ENCODE results near the gene SEMA4B.
"Not testable (repeated sequence)": the region's sequence is repeated elsewhere in the genome, so short reads cannot be mapped to it uniquely, and the experiment has no call there.

SEMA4B gene

DNA sequence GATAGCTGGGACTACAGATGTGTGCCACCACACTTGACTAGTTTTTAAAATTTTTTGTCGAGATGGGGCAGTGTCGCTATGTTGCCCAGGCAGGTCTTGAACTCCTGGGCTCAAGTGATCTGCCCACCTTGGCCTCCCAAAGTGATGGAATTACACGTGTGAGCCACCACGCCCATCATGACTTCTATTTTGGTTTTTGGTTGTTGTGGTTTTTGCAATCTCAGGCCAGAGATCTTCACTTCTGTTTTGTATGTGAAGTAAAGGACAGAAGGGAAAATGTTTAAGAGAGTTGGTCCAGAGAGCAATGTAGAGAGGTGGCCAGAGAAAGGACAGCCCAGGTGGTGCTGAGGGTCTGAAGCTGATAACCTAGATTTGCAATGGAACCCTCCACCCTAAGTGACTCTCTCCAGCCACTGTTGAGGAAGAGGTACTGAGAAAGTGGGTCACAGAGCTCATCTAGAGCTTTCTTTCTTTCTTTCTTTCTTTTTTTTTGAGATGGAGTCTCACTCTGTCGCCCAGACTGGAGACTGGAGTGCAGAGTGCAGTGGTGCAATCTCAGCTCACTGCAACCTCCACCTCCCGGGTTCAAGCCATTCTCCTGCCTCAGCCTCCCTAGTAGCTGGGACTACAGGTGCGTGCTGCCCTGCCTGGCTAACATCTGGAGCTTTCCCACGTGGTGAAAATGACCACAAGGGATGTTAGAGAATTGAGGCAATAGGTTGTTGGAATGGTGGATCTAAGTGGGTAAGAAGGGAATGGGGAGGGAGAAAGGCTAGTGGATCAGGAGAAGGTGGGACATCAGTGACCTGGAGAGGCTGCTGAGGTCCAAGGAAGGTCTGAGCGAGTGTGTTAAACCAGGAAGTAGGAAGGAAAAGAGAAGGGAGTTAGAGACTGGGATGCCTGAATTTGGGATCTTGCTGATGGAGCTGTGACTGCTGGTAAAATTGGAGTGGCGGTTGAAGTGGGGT is 22.4 kb upstream of the SEMA4B start:
- intact Hi-C loops (cut with DNase I), result no loop called here

DNA sequence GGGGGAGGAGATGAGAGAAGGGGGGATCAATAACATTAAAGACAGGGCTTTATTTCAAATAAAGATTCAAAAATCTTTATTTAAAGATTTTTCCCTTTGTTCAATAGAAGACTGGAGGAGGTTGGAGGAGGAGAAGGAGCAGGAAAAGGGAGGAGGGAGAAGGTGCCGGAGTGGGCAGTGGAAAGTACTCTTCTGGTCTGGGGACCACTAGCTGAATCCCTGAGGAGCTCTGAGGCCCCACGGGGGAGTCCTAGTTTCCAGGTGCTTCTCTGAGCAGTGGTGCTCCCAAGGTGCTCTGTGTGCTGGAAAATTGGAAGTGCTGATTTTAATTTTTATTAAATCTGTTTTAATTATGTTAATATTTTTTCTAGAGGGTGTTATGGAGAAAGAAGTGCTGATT is 19.4 kb upstream of the SEMA4B start:
- intact Hi-C loops (cut with DNase I), result no loop called here

More for the DNA sequence above, 22.4 kb upstream of the SEMA4B start:
- DNase-seq, result peak in 2 of 10 donors; percentile 20 to 26

DNA sequence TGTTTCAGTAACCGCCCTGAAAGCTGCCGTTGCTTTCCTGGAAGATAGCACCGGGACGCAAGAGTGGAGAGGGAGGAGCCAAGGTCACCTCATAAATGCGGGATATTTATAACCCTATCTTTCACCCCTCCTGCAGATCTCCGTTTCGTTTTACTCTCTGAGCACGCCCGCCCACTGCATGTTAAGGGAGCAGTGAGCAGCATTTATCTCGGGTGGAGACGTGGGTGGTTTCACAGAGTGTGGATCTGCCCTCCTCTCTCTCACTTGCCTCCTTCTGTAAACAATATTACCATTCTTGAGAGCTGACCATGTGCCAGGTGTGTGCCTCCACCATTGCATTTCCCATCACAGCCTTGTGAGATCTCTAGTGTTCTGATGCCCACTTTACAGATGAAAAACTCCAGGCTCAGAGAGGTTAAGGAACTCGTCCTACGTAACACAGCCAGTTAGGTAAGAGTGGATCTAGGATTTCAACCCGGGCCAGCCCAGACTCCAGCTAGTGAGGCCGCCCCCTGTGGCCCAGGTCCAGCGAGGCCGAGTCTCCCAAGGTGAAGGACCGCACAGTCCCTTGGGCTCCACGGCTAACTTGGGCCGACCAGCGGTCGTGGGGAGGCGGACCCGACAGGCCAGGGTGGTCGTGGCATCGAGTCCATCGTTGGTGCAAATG is 16.9 kb upstream of the SEMA4B start:
- intact Hi-C loops (cut with DNase I), result no loop called here
- peak in 7 of 10 donors; percentile 26 to 92 (median 60) for DNase-seq

More for the DNA sequence above, 19.4 kb upstream of the SEMA4B start:
- DNase-seq, result peak in 2 of 10 donors; percentile 18 to 39

DNA sequence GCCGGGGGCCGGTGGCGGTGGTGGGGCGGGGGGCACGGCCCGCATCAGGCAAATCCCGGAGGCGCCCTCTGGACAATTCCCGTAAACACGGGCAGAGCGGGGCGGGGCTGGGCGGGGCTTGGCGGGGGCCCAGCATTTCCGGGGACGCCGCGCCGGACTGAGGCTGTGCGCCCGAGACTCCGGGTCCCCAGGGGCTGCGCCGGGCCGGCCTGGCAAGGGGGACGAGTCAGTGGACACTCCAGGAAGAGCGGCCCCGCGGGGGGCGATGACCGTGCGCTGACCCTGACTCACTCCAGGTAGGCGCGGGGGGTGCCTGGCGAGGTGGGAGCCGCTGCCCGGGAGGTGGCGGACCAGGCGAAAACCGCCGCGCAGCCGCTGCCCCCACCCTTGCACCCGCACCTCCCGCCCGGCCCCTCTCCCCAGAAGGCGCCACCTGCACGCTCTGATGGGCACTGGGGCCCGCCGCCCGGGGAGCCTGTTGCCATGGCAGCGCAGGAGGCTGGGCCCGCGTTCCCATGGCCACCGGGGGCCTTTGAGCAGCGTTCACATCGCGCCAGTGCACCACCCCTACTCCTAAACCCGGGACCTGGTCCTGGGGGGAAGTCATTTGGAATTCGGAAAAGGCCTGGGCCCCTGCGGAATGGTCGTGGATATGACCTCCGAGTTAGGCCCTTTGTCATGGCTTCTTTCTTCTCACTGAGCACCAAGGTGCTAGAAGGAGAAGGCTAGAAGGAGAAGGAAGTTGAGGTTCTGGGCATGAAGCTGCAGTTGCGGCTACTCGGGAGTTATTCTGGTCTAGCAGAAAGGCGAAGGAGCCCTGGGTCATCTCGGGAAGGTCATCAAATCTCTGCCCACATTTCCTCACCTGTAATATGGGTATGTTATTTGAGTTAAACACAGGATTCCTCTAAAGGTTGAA is 16.1 kb upstream of the SEMA4B start:
- intact Hi-C loops (cut with DNase I), result no loop called here
- DNase-seq, result peak; percentile 58 to 96 (median 80)

DNA sequence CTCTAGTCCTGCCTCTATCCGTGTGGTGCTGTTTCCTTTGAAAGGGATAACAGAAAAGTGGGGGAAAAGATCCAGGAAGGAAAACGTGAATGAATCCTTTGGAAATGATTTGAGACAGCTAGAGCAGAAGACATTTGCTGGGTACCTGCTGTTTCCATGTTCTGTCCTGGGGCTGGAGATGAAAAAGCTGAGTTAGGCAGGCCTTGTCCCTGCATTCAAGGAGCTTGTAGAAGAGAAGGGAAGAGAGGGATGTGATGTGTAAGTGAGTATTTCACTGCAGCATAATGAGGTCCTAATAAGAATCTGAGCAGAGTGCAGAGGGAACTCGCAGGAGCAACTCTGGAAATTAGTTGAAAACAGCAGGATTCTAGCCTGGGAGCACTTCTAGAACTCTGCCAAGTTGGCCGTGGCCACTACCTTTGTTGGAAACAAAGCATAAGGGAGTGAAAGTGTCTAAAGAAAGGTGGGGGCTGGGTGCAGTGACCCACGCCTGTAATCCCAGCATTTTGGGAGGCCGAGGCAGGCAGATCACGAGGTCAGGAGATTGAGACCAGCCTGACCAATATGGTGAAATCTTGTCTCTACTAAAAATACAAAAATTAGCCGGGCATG is 13.8 kb upstream of the SEMA4B start:
- intact Hi-C loops (cut with DNase I), result no loop called here
- peak in 3 of 10 donors; percentile 29 to 39 (median 37) for DNase-seq

DNA sequence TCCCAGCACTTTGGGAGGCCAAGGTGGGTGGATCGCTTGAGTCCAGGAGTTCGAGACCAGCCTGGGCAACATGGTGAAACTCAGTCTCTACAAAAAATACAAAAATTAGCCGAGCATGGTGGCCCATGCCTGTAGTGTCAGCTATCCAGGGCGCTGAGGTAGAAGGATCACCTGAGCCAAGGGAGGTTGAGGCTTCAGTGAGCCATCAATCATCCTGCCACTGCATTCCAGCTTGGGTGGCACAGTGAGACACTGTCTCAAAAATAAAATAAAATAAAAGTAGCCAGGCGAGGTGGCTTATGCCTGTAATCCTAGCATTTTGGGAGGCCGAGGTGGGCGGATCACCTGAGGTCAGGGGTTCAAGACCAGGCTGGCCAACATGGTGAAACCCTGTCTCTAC is 13.1 kb upstream of the SEMA4B start:
- intact Hi-C loops (cut with DNase I), result not testable (repeated sequence)
- DNase-seq, result peak in 3 of 10 donors; percentile 3 to 35 (median 33)

DNA sequence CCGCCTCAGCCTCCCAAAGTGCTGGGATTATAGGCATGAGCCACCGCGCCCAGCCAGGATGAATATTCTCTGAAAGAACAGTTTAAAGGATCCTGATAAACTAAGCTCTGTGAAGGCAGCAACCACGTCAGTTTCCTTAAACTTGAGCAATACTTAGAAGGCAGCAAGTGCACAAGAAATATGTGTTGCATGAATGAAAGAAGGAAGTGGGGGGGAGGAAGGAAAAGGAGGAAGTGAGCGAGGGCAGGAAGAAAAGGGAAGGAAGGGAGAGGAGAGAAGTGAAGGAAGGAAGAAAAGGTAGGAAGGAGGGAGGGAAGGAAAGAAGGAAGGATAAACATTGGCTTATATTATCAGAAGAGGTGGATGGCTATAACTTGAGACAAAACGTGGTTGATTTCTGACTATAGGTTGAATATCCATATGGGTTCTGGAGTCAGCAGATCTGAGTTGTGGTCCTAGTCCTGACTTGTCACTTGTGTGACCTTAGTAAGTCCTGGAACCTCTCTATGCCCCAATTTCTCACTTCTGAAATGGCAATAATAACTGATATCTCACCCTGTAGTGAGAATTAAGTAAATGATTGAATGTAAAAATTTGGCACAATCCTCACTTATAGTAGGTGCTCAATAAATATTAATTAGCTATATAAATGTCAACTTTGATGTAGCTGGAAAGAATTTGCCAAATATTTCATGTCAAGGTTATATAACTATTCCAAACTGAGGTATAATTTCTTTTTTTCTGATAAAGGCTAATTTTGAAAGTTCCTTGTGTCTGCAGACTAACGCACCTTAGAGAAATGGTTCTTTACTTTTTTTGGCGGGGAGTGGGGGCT is 12.0 kb upstream of the SEMA4B start:
- intact Hi-C loops (cut with DNase I), result no loop called here
- peak in 1 of 10 donors; percentile 49 for DNase-seq

DNA sequence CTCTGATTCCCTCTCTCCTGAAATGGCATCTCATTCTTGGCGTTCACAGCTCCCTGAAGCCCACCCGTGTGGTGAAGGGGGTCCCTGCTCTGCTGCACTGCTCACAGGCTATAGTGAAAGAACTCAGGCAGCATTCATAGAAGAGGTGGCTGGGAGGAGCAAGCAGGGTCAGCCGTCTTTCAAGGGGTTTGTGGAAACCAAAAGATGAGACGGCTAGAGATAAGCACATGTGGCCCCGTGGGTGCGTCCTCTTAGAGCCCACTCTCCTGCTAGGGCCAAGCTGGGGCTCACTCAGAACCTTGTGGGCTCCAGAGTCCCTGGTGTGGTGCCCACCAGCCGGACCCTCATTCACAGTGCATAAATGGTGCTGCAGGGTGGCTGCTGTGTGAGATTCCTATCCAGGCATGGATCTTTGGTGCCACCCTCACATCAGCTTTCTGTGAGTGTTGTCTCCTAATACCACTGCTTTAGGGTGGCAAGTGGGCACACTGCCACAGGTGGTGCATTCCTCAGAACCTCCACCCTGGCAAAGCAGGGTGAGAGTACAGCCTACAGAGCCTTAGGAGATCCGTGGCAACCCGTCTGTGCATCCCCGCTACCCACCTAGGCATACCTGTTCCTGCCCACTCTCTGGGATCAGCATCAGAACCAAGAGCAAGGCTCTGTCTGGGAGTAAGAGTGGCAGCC is 11.2 kb upstream of the SEMA4B start:
- intact Hi-C loops (cut with DNase I), result no loop called here
- DNase-seq, result peak in 3 of 10 donors; percentile 39 to 81 (median 39)

DNA sequence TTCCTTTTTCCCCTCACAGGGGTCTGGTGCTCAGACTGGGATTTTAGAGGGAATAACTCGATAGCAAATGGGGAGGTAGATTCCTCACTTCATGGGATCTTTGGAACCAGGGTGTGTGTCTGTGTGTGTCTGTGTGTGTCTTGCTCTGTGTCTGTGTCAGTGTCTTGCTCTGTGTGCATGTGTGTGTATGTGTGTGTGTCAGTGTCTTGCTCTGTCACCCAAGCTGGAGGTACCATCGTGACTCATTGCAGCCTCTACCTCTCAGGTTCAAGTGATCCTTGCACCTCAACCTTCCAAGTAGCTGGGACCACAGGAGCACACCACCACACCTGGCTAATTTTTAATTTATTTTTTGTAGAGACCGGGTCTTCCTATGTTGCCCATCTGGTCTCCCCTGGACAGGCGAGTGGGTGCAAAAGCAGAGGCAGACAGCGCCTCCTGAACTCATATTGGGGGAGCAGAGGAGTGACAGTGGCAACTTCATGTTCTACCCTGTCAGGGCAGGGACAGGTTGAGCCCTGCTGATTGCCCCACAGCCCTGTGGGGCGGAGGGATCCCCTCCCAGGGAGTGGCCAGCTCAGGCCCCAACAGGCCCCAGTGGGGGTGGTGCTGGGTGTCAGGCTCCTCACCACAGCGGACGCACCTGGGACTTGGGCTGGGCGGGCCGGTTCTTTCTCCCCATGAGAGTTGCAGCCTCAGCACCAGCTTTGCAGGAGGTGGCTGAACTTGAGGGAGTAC is 10.4 kb upstream of the SEMA4B start:
- intact Hi-C loops (cut with DNase I), result no loop called here

DNA sequence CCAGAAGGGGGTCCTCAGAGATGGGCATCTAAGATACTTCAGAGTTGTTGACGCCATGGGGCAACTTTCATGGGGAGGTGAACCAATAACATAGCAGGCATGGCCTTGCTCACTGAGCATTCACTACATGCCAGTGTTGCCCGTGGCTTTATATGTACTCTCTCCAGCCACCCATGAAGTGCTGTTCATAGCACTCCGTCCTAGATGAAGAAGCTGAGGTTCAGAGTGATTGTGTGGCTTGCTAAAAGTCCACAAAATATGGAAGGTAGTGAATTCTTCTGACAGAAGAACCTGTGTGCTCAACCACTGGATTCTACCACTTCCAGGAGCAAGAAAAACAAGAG is 9.8 kb upstream of the SEMA4B start:
- intact Hi-C loops (cut with DNase I), result no loop called here
- DNase-seq, result peak in 2 of 10 donors; percentile 21 to 23

More for the DNA sequence above, 10.4 kb upstream of the SEMA4B start:
- peak in 3 of 10 donors; percentile 30 to 78 (median 61) for DNase-seq

DNA sequence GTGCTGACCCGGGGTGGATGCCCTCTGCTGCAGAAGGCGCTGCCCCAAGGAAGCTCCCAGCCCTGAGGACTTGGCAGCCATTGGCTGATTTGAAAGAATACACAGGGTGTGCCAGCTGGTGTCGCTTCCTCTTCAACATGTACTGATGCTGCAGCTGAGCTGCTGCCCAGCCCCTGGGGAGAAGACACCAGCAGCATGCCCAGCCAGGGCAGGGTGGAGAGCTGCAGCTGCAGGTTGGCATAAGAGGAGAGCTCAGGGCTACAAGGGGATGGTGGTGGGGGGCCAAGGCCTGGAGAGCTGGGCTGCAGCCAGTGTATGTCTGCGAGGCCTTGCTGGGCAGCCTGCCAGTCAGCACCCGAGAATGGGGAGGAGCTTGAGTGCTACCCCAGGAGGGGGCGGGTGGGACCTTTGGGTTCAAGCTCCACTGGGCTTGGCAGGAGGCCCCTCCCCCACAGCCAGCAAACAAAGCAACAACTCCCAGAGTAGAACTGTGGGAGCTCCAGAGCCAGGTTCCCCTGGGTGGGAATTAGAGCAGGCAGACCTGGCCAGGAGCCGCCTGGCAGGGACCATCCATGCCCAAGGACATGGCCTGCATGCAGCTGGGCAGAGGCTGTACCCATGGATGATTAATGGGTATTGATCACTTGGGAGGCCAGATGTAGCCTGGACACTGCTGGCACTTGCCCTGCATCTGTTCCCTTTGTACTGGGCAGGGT is 9.2 kb upstream of the SEMA4B start:
- intact Hi-C loops (cut with DNase I), result no loop called here
- DNase-seq, result peak; percentile 56 to 97 (median 84)

DNA sequence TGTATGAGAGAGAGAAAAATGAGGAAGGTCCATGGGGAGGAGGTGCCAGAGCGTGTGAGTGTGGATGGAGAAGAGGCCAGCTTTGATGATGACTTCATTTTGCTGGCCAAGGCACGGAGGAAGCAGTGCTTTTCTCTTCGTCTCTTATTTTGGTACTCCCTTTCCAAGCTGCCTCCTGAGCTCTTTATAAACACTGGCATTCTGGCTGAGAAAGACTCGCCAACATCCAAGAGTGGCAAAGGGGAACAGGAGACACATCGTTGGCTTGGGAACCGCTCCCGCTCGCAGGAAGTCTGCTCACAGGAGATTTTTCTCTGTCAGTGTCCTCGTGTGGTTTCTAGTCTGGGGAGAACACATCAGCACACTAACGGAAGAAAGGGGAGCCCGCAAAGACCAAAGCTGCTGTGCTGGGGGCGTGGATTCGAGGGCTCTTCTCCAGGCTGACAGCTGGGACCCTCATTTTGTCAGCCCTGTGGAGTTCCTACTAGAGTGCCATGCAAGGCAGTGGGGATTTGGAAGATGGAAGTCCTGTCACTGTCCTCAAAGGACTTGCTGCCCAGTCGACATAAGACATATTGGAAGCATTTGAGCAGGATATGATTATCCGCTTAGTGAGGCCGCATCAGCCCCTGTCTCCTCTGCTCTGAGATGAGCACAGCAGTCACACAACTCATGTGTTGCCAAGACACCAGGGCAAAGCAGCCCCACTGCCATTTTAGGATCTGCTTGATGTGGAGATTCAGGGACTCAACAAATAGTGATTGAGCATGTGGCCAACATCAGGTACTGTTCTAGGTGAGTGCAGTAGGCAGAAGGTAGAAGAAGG is 8.0 kb upstream of the SEMA4B start:
- intact Hi-C loops (cut with DNase I), result no loop called here
- DNase-seq, result peak in 9 of 10 donors; percentile 30 to 94 (median 67)

DNA sequence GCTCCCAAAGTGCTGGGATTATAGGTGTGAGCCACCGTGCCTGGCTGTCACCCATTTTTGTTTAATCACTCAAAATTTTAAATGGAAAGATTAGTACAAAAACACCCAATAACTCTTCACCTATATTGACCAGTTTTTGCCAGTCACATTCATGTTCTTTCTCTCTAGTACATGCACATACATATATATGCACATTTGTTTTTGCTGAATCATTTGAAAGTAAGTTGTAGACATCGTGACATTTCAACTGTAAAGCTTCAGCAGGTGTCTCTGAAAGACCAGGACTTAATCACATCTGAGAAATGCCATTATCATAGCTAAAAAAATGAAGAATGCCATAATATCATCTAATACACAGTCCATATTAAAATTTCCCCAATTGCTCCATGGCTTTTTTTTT is 6.5 kb upstream of the SEMA4B start:
- intact Hi-C loops (cut with DNase I), result no loop called here
- DNase-seq, result no peak

DNA sequence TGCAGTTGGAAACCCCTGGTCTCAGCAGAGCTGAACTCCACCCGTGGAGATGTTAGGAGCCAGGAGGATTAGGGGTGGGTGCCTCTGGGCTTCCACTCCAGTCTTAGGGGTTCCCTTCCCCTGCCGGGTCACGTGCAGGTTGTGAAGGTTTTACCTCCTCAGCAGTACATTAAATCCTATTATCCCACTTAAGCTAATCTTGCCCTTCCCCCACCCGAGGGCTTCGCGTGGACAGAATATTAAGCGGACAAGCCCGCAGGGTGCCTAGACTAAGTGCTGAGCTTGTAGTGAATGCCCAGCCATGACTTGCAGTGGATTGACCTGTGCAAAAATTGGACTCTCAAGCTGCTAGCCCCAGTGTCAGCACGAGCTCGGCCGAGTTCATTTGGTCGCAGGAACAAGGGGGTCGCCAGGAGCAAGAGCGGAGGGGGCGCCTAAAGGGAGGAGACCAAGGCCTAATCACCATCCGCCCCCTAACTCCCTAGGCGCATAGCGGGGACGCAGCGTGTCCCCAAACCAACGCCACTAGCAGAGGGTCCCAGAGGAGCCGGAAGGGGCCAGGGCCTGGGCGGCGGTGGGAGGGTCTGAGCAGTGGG is 498 bp upstream of the SEMA4B start:
- intact Hi-C loops (cut with DNase I), result no loop called here
- peak in 1 of 10 donors; percentile 83 for DNase-seq

DNA sequence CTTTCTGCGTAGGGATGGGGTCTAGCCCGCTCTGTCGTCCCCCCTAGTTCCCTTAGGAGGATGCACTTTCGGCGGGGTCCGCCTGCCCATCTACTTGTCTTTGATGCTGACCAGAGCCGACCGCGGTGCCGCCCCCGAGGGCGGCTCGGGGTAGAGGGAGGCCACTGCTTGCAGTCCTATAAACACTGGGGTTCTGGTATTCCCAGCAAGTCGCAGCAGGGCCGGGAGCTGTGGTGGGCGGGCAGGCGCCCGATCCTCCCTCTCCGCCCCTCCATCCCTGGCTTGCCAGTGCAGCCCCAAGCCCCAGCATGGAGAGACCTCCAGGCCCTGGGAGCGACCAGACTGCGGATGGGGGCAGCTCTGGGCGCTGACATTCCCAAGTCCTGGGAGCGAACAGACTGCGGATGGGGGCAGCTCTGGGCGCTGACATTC is 830 bp downstream of the SEMA4B start:
- intact Hi-C loops (cut with DNase I), result no loop called here
- DNase-seq, result peak in 2 of 10 donors; percentile 84 to 85

DNA sequence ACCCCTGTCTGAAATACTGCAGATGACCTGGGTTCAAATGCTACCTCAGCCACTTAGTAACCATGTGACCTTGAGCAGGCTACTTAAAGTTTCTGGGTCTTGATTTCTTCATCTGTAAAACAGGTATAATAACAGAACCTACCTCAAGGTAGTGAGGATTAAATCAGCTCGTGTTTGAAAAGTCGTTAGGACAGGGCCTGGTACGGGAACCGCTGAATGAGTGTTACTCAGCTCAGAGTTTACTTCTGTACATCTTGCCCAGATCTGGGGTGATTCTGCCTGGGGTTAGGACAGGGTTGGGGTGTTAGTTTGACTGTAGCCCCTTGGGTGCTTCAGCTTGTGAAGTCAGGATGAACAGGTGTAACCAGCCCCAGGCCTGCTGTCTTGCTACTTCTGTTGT is 1.8 kb downstream of the SEMA4B start:
- DNase-seq, result peak in 2 of 10 donors; percentile 0 to 2

More for the DNA sequence above, 1.8 kb downstream of the SEMA4B start:
- intact Hi-C loops (cut with DNase I), result no loop called here

Data from posterior cingulate gyrus (tissue), 11 donors.